Keratinocyte (primary cell): ENCODE data around the gene TENM4. TPM values are rescaled to one million over a fixed set of nuclear protein-coding genes. Genes with fewer than 3 reads are reported as not detected.

Experiments used
- DNase-seq: peaks from one replicate; pipeline ENCODE4 v3.0.0-alpha.2; 2011; ENCODE audit warnings: low read depth, missing footprints, low spot score
- FAIRE-seq: peaks from 2 replicates; lab custom pipeline; 2011; peaks lifted over from hg19 to GRCh38; lab: Jason Lieb, UNC
- H2AFZ ChIP-seq: 2 replicates; pipeline ENCODE4 v1.6.0; 2012; ENCODE audit warnings: low read length, control low read depth, inconsistent platforms; ENCODE audit not compliant: control insufficient read depth
- H3K27ac ChIP-seq: 2 replicates; pipeline ENCODE4 v1.5.1; 2011; ENCODE audit warnings: low read length; ENCODE audit not compliant: control insufficient read depth, insufficient read depth
- H3K27me3 ChIP-seq: 3 replicates; pipeline ENCODE4 v1.6.0; 2011; ENCODE audit warnings: low read length; ENCODE audit not compliant: control insufficient read depth, insufficient read depth; ENCODE audit errors: extremely low read depth
- H3K36me3 ChIP-seq, 2 experiments: 2 replicates in 1 of 2; 3 replicates in 1 of 2; pipeline ENCODE4 v1.5.1; 2011; ENCODE audit warnings: low read length in 2 of 2, mild to moderate bottlenecking in 1 of 2; ENCODE audit not compliant: control insufficient read depth in 2 of 2, insufficient read depth in 2 of 2; ENCODE audit errors: extremely low read depth in 1 of 2
- H3K4me1 ChIP-seq: 3 replicates; pipeline ENCODE4 v1.5.1; 2011; ENCODE audit warnings: low read length; ENCODE audit not compliant: control insufficient read depth, insufficient read depth; ENCODE audit errors: extremely low read depth
- H3K4me2 ChIP-seq: 3 replicates; pipeline ENCODE4 v1.6.0; 2011; ENCODE audit warnings: low read depth, low read length; ENCODE audit not compliant: control insufficient read depth, insufficient read depth; ENCODE audit errors: extremely low read depth
- H3K4me3 ChIP-seq, 3 experiments: fragments of 200-600 bp in 1 of 3; sonication (generic) in 1 of 3; 2 replicates in 2 of 3; 3 replicates in 1 of 3; pipeline ENCODE4 v1.5.1; 2011 to 2016; ENCODE audit warnings: low read length in 3 of 3, mild to moderate bottlenecking in 3 of 3, control low read depth in 2 of 3, inconsistent platforms in 1 of 3, low read depth in 1 of 3, mixed read lengths in 1 of 3, mixed run types in 1 of 3, moderate library complexity in 1 of 3; ENCODE audit not compliant: control insufficient read depth in 2 of 3, insufficient read depth in 2 of 3; ENCODE audit errors: extremely low read depth in 1 of 3
- H3K79me2 ChIP-seq: 2 replicates; pipeline ENCODE4 v1.6.0; 2012; ENCODE audit warnings: low read length; ENCODE audit not compliant: control insufficient read depth, insufficient read depth
- H3K9ac ChIP-seq: 3 replicates; pipeline ENCODE4 v1.6.0; 2011; ENCODE audit warnings: low read length; ENCODE audit not compliant: control insufficient read depth, insufficient read depth; ENCODE audit errors: extremely low read depth
- H3K9me1 ChIP-seq: 3 replicates; pipeline ENCODE4 v1.6.0; 2011; ENCODE audit warnings: low read length; ENCODE audit not compliant: control insufficient read depth, insufficient read depth; ENCODE audit errors: extremely low read depth
- H3K9me3 ChIP-seq: 2 replicates; pipeline ENCODE4 v1.5.1; 2012; ENCODE audit warnings: low read depth, low read length; ENCODE audit not compliant: control insufficient read depth
- H4K20me1 ChIP-seq: 3 replicates; pipeline ENCODE4 v1.6.0; 2011; ENCODE audit warnings: low read length; ENCODE audit not compliant: control insufficient read depth, insufficient read depth; ENCODE audit errors: extremely low read depth
- CTCF ChIP-seq, 3 experiments: IDR thresholded peaks in 1 of 3; conservative IDR thresholded peaks in 1 of 3; optimal IDR thresholded peaks in 1 of 3; 2 replicates in 2 of 3; 3 replicates in 1 of 3; pipeline versions ENCODE3 to v1.5.1; 2011; ENCODE audit warnings: low read length in 3 of 3, mild to moderate bottlenecking in 3 of 3, moderate library complexity in 2 of 3, control low read depth in 1 of 3, inconsistent platforms in 1 of 3; ENCODE audit not compliant: insufficient read depth in 2 of 3; ENCODE audit errors: extremely low read depth in 1 of 3
- EZH2 ChIP-seq: IDR thresholded peaks from one replicate; pipeline ENCODE4 v1.6.1; 2012; ENCODE audit warnings: inconsistent platforms, mild to moderate bottlenecking, low read length, moderate library complexity
- dilution Hi-C: fragments of 300-500 bp; cut with MboI; formaldehyde crosslinking; loops from one replicate; pipeline ENCODE4 v1.7.0; 2020; ENCODE audit warnings: low sequenced_read_pairs; ENCODE audit not compliant: extremely low pct_ligation_motif_present
- polyA plus RNA-seq, 5 experiments: library from polyadenylated mRNA; depleted of rRNA in 3 of 5; stranded (reverse) in 3 of 5; stranded (forward) in 1 of 5; unstranded in 1 of 5; fragments of >200 nt; gene quantifications; 1 replicate in 1 of 5; 2 replicates in 3 of 5; 3 replicates in 1 of 5; pipeline versions ENCODE4 v1.2.1 to v1.2.3, GENCODE V29; 2011 to 2012; ENCODE audit warnings: missing spikeins in 2 of 5, low read depth in 1 of 5, low replicate concordance in 1 of 5

The TENM4 gene
- polyA plus RNA-seq, 1 donor (not counting 4 experiments of a cell fraction or from before 2014, with no cell fraction given) = 3.5 TPM

GRCh38 chr11:79205786-79206185 is 235.0 kb downstream of the TENM4 start:
- TF ChIP-seq EZH2 (no peak), CTCF (optimal IDR thresholded peaks at IDR 0.05 in 1 of 3, IDR thresholded peaks at IDR 0.05 in 1 of 3, conservative IDR thresholded peaks at IDR 0.05 in 1 of 3; ENCODE audit: extremely low read depth in 1 of 3, insufficient read depth in 2 of 3, low read length in 3 of 3) (no peak)
- H3K36me3 ChIP-seq = peaks cover 0 to 4% of the 10 kb centered on the region in 2 experiments
- dilution Hi-C loops = no loop called here
- no peak overlapping the region for H3K9ac ChIP-seq
- no peaks in the 10 kb centered on the region for H3K9me3 ChIP-seq
- no peaks in the 10 kb centered on the region for H3K27me3 ChIP-seq
- no peak overlapping the region for H3K27ac ChIP-seq
- DNase-seq (no peak), FAIRE-seq (no peak)
- H3K4me2 ChIP-seq = no peak overlapping the region
- no peak overlapping the region for H3K4me3 ChIP-seq
- peaks cover 14% of the 10 kb centered on the region for H3K4me1 ChIP-seq
- no peaks in the 10 kb centered on the region for H3K79me2 ChIP-seq
- H3K9me1 ChIP-seq = peaks cover 2% of the 10 kb centered on the region
- H2AFZ ChIP-seq = no peak overlapping the region
- H4K20me1 ChIP-seq = no peaks in the 10 kb centered on the region

- no peak overlapping the region for H3K27ac ChIP-seq
- H2AFZ ChIP-seq = no peak overlapping the region
- H3K4me1 ChIP-seq = peaks cover 32% of the 10 kb centered on the region
- FAIRE-seq (peak; percentile 78), DNase-seq (peak; percentile 26)
- no peak overlapping the region for H3K9ac ChIP-seq
- H3K9me1 ChIP-seq = peaks cover 6% of the 10 kb centered on the region
- dilution Hi-C loops = no loop called here
- no peaks in the 10 kb centered on the region for H3K27me3 ChIP-seq
- no peak overlapping the region for H3K4me3 ChIP-seq
- no peaks in the 10 kb centered on the region for H4K20me1 ChIP-seq
- H3K9me3 ChIP-seq = no peaks in the 10 kb centered on the region
- peak in 2 of 3 experiments; percentile 2 to 10 for TF ChIP-seq CTCF (optimal IDR thresholded peaks at IDR 0.05 in 1 of 3, IDR thresholded peaks at IDR 0.05 in 1 of 3, conservative IDR thresholded peaks at IDR 0.05 in 1 of 3; ENCODE audit: extremely low read depth in 1 of 3, insufficient read depth in 2 of 3, low read length in 3 of 3)
- no peak for TF ChIP-seq EZH2
- no peaks in the 10 kb centered on the region for H3K79me2 ChIP-seq
- H3K4me2 ChIP-seq = no peak overlapping the region
- H3K36me3 ChIP-seq = no peaks in the 10 kb centered on the region
These were observed 239.0 kb downstream of the TENM4 start for GRCh38 chr11:79201677-79202347.
